OCI-LY7 (cell line): ENCODE results near the gene CFAP57.

Source experiments
- CTCF ChIP-seq: fragments of 200-600 bp; sonication (generic); conservative IDR thresholded peaks from 2 replicates; pipeline ENCODE4 v1.5.1; 2014; ENCODE audit warnings: mild to moderate bottlenecking, antibody characterized with exemption, low read length, moderate library complexity, mixed read lengths
- EZH2phosphoT487 ChIP-seq: fragments of 200-600 bp; sonication (generic); IDR thresholded peaks from 2 replicates; pipeline ENCODE4 v1.6.1; 2018; ENCODE audit warnings: low read depth, borderline replicate concordance, mild to moderate bottlenecking, mixed run types, antibody characterized with exemption, low read length, moderate library complexity, mixed read lengths

- TF ChIP-seq CTCF (no peak), EZH2phosphoT487 (no peak)
Measured at GRCh38 chr1:43235040-43235439, 62.9 kb downstream of the CFAP57 start.
